Astrocyte (in vitro differentiated cells and primary cell): ENCODE data around the gene TBC1D8.

ENCODE experiments used
- EZH2 ChIP-seq: IDR thresholded peaks from 2 replicates; pipeline ENCODE4 v1.6.1; 2012; ENCODE audit warnings: mild to moderate bottlenecking, low read length, inconsistent platforms; ENCODE audit not compliant: insufficient read depth
- TF ChIP-seq, protein P1 (sequence below): IDR thresholded peaks from 2 replicates; pipeline ENCODE4 v1.5.1; 2011; ENCODE audit warnings: low read depth, mild to moderate bottlenecking, inconsistent platforms, low read length, moderate library complexity; ENCODE audit not compliant: insufficient read depth

DNA sequence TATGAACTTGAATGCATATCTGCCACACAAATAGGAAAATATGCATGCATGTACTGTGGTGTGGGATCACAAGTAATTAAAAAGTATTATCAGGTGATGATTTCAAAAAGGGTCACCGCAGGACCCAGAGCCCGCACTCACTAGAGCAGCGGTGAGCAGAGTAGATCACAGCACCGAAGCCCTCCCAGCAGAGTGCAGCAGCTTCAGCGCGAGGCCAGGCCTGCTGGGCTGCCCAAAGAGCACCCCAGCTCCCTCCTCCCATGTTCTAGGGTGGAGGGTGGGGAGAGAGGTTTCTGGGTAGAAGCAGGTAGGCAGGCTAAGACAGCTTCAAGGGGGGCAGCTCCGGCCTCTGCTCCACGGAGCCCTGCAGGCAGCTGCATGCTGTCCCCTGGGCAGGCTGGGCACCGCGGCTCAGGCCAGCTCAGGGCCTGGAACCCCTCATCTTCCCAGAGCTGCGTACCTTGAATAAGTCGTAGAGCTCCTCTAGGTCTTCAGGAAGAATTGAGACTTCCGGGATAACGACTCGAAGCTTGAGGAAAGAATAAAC is 124.2 kb downstream of the TBC1D8 start:
- TF ChIP-seq, protein P1, sequence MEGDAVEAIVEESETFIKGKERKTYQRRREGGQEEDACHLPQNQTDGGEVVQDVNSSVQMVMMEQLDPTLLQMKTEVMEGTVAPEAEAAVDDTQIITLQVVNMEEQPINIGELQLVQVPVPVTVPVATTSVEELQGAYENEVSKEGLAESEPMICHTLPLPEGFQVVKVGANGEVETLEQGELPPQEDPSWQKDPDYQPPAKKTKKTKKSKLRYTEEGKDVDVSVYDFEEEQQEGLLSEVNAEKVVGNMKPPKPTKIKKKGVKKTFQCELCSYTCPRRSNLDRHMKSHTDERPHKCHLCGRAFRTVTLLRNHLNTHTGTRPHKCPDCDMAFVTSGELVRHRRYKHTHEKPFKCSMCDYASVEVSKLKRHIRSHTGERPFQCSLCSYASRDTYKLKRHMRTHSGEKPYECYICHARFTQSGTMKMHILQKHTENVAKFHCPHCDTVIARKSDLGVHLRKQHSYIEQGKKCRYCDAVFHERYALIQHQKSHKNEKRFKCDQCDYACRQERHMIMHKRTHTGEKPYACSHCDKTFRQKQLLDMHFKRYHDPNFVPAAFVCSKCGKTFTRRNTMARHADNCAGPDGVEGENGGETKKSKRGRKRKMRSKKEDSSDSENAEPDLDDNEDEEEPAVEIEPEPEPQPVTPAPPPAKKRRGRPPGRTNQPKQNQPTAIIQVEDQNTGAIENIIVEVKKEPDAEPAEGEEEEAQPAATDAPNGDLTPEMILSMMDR = no peak
- TF ChIP-seq EZH2 = no peak
